Left cardiac atrium (tissue), 4 donors: ENCODE data around the gene ARHGAP1. TPM values are rescaled to one million over a fixed set of nuclear protein-coding genes. Genes with fewer than 3 reads are reported as not detected.

Experiments used
- ATAC-seq, 2 donors: fragments of 200-7000 bp; cut with Tn5 transposase; one replicate each; pipeline ENCODE4 v1.9.1; 2020; ENCODE audit warnings: mild to moderate bottlenecking in 2 of 2, moderate library complexity in 2 of 2
- DNase-seq: peaks from one replicate; pipeline ENCODE4 v3.0.0-alpha.2; 2020
- intact Hi-C, 2 donors: fragments of 100-400 bp; cut with DNase I; formaldehyde crosslinking; loops; one replicate each; pipeline versions ENCODE4 v1.14.1 to v1.15.1; 2022 to 2023
- total RNA-seq, 2 donors: library from RNA; stranded (reverse); fragmentation: NEBNext Ultra II Directional; extraction: Animal tissue kit (Norgen Biotek cat#: 25700); gene quantifications; one replicate each; pipeline ENCODE4 v1.2.1, GENCODE V29; 2021
- donor health status: DM: no; HTN: yes; CAD: no.
- donor health status: DM: no; HTN: yes; CAD: no; lungs with severe emphysema.
- donor health status: DM: yes; HTN: yes; CAD: no.
- donor health status: Dilated cardiomyopathy.

The ARHGAP1 gene
- total RNA-seq, 2 donors from 2014 or later, result 112 to 144 TPM

DNA sequence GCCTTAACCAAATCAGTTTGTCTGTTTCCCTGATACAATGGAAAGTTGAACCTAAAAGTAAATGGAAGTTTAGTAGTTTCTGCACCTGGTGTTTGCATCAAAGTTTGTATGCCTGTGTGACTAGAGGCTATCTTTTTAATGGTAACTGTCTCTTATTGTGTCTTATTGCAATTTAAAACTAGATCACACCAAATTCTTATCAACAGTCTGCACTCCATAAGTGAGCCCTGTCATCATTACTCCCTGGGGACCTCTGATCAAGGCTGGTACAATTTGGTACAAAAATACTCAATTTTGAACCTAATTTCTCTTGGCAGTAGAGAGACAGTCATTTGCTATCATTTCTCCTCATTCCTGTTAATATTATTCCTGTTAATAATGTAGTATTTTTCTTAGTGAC, 38.1 kb downstream of the ARHGAP1 start:
- no peak for ATAC-seq
- intact Hi-C loops, result no loop called here
- DNase-seq, result no peak

DNA sequence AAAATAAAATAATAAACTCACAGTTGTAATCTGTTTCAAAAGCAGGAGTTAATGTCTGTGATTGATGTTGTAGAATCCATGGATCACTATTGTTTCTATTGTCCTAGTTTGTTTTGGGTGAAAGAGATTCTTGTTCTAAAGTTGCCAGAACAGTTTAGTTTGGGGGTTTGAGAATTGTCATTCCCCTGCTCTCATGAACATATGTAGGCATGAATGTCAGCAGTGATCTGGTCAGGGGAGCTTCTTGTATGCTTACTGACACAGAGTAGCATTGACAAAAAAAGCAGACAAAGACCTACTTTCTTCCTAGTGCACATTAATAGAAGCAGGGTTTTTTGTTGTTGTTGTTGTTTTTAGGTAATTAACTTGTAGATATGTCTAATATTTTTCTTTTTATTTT, 38.6 kb downstream of the ARHGAP1 start:
- ATAC-seq, result no peak
- intact Hi-C loops, result no loop called here
- no peak for DNase-seq

DNA sequence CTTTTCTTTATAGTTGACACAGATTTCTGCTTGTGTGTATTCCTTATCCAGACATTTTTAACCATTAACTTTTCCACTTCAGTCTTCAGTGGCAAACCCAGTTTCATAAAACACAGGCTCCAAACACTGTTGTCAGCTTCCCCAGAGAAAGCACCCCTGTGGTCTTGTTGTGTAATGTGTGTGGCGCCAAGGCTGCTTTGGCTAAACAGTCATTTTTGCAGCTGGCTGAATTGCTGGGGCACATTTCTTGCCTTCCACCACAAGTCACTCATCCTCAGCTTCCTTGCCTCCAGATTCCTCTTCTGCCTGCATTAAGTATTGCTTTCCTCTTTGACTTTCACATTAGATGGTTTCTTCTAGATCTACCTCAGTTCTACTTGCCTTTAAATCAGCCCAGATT, 40.5 kb downstream of the ARHGAP1 start:
- intact Hi-C loops, result no loop called here
- DNase-seq (no peak), ATAC-seq (peak; percentile 14 to 64)

DNA sequence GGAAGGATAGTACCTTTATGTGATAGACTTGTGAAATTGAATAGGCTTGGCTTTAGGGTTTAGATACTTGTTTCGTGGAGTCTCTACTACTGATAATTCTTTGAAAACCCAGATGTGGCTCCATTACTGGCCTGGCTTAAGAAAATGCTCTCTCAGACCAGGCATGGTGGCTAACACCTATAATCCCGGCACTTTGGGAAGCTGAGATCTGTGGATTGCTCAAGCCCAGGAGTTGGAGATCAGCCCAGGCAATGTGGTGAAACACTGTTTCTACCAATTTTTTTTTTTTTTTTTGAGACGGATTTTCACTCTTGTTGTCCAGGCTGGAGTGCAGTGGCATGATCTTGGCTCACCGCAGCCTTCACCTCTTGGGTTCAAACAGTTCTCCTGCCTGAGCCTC, 42.2 kb downstream of the ARHGAP1 start:
- intact Hi-C loops, result no loop called here
- peak; percentile 61 for DNase-seq
- peak; percentile 54 to 55 for ATAC-seq

DNA sequence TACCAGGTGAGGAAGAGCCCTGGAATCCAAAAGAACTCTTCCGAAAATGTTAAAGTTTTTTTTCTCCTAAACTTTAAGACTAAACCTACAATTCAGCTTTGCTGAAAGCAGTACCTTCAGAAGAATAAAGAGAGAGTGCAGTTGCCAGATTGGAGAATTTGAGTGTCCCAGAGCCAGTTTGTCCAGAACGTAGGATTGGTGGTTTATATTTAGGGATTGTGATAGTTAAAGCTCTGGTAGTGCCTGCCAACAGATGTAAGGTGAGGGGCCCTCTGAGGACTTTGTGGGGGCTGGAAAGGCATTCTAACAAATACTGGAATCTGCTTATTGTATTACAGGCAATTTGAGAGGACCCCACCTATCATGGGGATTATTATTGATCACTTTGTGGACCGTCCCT, 43.2 kb downstream of the ARHGAP1 start:
- ATAC-seq (peak in 1 of 2 donors; percentile 44), DNase-seq (no peak)
- intact Hi-C loops, result no loop called here

DNA sequence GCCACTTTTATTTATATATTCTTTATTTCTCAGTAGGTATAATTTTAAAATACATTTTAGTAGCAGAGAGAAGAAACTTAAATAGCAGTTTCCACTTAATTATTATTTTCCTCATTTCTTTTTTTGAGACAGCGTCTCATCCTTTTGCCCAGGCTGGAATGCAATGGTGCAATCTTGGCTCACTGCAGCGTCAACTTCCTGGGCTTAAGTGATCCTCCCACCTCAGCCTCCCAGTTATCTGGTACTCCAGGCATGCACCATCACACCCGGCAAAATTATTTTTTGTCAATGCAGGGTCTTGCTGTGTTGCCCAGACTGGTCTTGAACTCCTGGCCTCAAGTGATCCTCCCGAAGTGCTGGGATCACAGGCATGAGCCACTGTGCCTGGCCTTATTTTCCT, 44.8 kb downstream of the ARHGAP1 start:
- intact Hi-C loops, result no loop called here
- DNase-seq (no peak), ATAC-seq (no peak)

DNA sequence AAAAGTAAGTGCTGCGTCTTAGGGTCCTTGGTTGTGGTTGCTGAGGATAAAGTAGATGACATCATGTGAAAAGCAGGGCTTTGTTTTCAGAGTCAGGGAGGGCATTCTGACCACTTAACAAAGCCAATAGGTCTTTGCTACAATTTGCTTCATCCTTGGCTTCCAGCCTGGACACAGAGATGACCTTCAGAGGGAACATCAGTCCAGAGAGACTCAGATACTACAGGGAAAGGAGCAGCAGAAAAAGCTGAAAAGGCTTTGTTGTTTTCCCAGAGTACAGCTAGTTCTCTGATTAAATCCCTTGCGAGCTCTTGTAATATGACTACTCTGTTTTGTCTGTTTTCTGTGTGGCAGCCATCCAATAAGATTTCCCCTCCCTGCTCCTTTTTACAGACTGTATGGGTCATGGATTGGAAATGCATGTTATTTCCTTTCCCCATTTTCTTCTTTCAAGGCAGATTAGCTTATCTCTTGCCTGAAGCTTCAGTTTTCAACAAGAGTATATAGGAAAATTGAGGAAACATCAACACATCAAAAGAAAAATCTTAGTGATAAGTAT, 51.2 kb downstream of the ARHGAP1 start:
- intact Hi-C loops, result no loop called here
- DNase-seq (peak; percentile 80), ATAC-seq (peak; percentile 93 to 96)

DNA sequence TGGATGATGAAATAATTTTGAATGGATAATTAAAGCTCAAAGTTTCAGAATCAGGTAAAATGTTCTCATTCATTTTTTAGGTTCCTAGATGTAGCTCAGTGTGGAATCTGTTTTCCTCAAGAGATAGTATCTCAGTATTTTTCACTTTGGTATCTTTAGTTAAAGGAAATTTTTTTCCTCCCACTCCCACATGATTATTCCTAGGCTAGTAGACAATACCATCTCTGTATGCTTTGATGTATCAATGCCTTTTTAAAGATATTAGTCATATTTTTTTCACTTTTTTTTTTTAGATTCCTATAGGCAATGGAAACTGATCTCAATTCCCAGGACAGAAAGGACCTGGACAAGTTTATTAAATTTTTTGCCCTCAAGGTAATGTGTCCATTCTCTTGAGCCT, 56.4 kb downstream of the ARHGAP1 start:
- DNase-seq (no peak), ATAC-seq (no peak)
- intact Hi-C loops, result no loop called here

DNA sequence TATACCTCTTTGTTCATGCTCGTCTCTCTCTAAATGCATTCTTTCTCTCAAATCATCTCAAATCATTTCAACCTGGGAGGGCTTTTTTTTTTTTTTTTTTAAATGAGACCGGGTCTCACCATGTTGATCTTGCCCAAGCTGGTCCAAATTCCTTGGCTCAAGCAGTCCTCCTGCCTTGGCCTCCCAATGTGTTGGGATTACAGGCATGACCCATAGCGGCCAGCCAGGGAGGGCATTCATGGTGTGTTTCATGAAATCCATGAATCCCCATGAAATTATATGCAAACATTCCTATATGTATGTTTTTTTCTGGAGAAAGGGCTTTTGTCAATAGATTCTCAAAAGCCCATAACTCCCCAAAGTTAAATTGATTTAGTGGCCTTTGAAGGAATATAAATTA, 56.9 kb downstream of the ARHGAP1 start:
- DNase-seq, result no peak
- no peak for ATAC-seq
- intact Hi-C loops, result no loop called here

DNA sequence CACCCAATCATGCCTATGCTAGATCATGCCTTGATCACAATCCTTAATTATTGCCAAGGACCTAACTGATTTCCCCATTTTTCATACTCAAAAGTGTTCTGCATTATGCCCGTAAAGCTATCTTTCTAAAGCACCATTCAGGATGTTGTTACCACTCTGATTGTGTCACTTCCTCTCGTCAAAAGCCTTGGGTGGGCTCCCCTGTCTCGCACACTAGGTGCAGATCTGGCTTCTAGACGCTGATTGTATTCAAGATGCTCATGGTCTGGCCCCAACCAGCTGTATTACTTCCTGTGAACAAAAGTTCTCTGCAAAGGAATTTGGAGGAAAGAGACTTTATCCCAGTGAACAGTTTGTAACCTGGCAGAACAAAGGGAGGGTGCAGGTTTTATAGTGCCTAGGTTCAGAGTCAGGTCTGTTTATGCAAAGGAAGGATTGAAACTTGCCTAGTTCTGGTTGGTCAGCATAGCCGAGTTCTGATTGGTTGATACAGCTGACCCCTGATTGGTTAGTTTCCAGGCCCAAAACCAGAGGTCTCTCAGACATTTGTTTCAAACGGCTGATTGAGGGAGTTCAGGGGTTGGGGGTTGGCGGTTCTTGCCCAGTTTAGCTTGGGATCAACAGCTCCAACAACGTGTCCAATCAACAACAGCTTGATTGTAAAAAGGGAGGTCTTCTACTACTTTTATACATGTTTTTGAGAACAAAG, 57.6 kb downstream of the ARHGAP1 start:
- ATAC-seq (no peak), DNase-seq (no peak)
- intact Hi-C loops, result no loop called here

DNA sequence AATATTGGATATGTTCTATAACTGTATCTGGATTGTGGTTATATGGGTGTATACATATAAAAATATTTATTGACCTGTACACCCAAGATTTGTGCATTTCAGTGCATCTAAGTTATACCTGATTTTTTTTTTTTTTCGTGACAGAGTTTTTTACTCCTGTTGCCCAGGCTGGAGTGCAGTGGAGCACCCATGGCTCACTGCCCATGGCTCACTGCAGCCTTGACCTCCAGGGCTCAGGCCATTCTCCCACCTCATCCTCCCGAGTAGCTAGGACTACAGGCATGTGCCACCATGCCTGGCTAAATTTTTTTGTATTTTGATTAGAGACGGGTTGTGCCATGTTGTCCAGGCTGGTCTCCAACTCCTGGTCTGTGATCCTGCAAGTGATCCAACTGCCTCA, 58.8 kb downstream of the ARHGAP1 start:
- DNase-seq, result no peak
- no peak for ATAC-seq
- intact Hi-C loops, result no loop called here

DNA sequence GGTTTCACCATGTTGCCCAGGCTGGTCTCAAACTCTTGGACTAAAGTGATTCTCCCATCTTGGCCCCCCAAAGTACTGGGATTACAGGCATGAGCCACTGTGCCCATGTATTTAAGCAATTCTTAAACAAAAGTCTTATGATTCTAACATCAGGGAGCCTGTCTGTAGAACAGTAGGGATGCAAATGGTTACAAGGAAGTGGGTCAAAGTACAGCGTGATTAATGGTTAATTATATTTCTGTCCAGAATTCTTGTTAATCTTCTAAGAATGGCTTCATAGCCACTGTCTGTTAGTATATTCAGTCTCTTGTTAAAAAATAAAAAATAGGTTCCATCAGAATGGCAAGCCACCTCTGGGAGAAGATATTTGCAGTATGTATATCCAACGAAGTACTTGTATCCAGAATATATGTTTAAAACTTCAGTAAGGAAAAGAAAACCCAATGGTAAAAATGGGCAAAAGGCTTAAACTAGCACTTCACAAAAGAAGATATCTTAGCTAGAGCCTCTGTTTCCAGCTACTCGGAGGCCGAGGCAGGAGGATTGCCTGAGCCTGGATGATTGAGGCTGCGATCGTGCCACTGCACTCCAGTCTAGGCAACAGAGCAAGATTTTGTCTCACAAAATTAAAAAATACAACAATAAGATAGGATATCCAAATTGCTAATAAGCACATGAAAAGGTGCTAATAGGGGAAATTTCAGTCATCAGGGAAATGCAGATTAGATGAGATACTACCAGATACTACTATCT, 60.2 kb downstream of the ARHGAP1 start:
- no peak for DNase-seq
- intact Hi-C loops, result no loop called here
- ATAC-seq, result no peak

DNA sequence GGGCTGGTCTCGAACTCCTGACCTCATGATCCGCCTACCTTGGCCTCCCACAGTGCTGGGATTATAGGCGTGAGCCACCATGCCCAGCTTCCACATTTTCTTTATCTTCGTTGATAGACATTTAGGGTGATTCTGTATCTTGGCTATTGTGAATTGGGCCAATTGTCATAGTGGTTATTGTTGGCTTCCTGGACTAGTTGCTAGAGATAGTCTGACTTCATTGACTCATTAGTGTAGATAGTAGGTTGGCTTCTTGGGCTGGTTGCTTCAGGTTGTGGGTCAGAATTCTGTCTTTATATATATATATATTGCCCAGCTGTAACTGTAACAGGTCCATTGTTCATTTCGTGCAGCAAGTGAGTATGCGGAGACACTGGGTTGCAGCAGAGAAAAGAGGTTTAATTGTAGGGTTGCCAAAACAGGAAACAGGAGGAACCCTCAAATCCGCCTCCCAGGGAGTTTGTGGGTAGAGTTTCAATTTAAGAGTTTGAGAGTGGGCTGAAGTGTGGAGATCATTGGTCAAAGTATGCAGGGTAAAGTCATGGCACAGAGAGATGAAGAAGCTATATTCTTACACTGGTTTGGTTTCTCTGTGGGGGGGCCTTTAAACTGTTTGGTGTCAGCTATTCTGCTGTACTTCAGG, 61.1 kb downstream of the ARHGAP1 start:
- no peak for DNase-seq
- intact Hi-C loops, result no loop called here
- no peak for ATAC-seq

DNA sequence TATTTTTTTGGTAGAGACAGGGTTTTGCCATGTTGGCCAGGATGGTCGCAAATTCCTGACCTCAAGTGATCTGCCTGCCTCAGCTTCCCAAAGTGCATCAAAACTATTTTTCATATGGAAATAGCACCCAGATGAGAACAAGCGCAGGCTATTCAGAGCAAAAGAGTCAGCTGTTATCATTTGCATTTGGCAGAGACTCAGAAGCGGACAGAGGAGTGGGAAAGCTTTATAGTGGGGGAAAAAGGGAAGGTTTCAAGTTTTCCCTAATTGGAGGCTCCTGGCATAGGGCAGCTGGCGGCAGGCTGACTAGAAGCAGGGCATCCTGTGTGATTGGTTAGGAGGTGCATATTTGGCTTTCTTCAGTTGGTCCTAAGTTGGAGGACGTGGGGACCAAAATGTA, 62.9 kb downstream of the ARHGAP1 start:
- intact Hi-C loops, result no loop called here
- DNase-seq (no peak), ATAC-seq (no peak)

DNA sequence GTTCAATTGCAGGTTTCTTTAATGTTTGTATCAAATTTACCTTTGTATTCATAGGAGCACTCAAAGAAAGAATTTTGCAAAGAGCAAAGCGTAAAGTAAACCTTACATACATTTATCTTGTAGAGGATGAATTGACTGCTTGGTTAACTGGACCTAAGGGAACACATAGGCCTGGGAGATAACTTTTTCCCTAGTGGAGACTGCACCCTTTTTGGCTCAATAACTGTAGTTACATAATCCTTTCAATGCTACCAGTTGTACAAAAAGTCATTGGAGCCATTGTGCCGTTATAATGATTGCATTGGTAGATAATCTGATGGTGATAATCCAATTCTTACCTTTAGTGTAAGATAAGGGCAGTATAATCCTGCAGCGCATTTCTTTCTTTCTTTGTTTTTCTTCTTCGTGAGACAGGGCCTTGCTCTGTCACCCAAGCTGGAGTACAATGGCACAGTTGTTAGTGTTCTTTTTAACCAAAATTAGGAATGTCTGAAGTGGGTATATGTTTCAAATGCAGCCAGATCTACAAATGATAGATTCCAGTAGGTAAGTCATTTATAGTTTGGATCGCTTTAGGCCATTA, 64.8 kb downstream of the ARHGAP1 start:
- intact Hi-C loops, result no loop called here
- ATAC-seq (no peak), DNase-seq (no peak)

DNA sequence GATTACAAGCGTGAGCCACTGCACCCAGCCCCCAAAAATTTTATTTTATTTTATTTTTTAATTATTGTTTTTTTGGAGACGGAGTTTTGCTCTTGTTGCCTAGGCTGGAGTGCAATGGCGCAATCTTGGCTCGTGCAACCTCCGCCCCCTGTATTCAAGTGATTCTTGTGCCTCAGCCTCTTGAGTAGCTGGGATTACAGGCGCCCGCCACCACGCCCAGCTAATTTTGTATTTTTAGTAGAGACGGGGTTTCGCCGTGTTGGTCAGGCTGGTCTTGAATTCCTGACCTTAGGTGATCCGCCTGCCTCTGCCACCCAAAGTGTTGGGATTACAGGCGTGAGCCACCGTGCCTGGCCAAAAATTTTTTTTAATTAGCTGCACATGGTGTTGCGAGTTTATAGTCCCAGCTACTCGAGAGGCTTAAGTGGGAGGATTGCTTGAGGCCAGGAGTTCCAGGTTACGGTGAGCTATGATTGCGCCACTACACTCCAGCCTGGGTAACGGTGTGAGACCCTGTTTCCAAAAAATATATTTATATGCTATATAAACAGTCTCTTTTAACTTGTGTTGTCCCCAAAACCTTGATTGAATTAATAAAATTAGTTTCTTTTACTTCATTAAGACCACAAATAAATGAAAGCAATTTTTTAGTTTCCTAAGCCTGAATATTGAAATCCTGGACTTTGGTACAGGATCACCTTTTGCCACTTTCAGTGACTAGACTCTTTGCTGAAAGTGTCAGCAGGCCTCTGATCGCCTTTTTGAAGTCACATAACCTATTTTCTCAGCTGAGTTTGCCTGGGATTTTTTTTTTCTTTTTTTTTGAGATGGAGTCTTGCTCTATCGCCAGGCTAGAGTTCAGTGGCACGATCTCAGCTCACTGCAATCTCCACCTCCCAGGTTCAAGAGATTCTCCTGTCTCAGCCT, 66.9 kb downstream of the ARHGAP1 start:
- ATAC-seq (no peak), DNase-seq (no peak)
- intact Hi-C loops, result no loop called here

DNA sequence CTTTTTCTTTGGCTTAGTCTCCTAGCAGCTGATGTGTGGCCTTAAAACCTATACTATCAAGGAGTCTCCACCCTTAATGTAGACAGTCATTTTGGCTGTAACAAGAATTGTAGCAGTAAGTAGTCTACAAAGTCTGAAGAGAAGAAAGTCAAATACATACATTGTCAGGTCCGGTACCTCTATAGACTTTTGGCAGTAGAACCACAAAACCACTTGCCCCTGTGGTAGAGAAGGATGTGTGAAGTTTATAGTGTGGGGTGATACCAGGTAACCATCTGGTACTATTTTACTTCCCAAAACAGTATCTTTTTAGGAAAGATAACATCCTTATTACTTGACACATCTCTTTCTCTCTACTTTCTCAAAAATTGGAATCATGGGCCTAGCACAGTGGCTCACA, 67.9 kb downstream of the ARHGAP1 start:
- ATAC-seq (no peak), DNase-seq (no peak)

DNA sequence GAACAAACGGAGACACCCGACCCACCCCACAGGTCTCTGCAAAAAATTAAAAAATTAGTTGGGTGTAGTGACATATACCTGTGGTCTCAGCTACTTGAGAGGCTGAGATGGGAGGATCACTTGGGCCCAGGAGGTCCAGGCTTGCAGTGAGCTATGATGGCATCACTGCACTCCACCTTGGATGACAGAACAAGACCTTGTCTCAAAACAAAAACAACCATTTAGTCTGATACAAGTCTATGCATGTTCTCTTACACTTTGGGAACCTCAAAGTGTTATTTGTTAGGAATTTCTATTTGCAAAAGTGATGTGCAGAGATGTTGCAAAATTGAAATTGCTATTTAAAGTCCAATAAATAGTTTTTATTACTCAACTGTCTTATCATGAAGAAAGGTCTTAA, 68.7 kb downstream of the ARHGAP1 start:
- ATAC-seq (no peak), DNase-seq (no peak)
- intact Hi-C loops, result no loop called here

More for the DNA sequence above, 67.9 kb downstream of the ARHGAP1 start:
- intact Hi-C loops, result no loop called here

DNA sequence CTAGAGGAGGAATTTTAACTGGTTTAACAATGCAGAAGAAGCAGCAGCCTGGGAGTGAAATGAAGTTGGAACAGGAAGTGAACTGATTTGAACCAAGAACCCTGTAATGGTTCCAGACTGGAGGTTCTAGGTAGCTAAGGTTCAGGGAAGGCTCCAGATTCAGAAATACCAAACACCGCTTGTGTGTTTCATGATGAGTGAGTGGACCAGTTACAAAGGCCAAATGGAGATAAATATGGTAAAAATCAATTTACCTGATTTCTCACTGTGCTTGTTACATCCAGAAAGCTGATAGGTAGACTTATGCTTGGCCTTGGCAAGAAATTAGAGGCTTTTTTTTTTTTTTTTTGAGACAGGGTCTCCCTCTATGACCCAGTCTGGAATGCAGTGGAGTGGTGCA, 70.2 kb downstream of the ARHGAP1 start:
- intact Hi-C loops, result no loop called here
- no peak for DNase-seq
- ATAC-seq, result no peak
